MCF 10A (cell line): Measurements from ENCODE around the gene ABRACL. TPM values are rescaled to one million over a fixed set of nuclear protein-coding genes. Genes with fewer than 3 reads are reported as not detected.
A peak's percentile ranks its signal among the peaks of the same experiment; 100 is the strongest.
"Not testable (repeated sequence)": the region's sequence is repeated elsewhere in the genome, so short reads cannot be mapped to it uniquely, and the experiment has no call there.

ENCODE experiments used
- BruUV-seq: library from RNA; stranded (reverse); fragments of 400-500 nt; replicated peaks from 2 replicates; lab custom pipeline; 2021; lab: Mats Ljungman, UMichigan
- CTCF ChIA-PET: fragments of 300-600 bp; sonication (Branson Sonifier 250); formaldehyde crosslinking; extraction: SDS; loops from one replicate; lab custom pipeline; 2021; ENCODE audit warnings: antibody characterized with exemption, inconsistent platforms; lab: Yijun Ruan, JAX
- POLR2A ChIA-PET: fragments of 300-600, 350-650 bp; sonication (Branson Sonifier 250); formaldehyde crosslinking; extraction: SDS; loops from one replicate; lab custom pipeline; 2020; ENCODE audit warnings: antibody characterized with exemption, inconsistent platforms; lab: Yijun Ruan, JAX
- DNase-seq: peaks from one replicate; pipeline ENCODE4 v3.0.0-alpha.2; 2018; ENCODE audit not compliant: unreplicated experiment
- H3K27ac Mint-ChIP-seq: one replicate; pipeline ENCODE4 v1.8.0; 2022; ENCODE audit warnings: mild to moderate bottlenecking, low read depth, mixed read lengths; ENCODE audit not compliant: unreplicated experiment
- H3K27me3 Mint-ChIP-seq: one replicate; pipeline ENCODE4 v1.8.0; 2022; ENCODE audit warnings: mixed read lengths; ENCODE audit not compliant: insufficient read depth, unreplicated experiment
- H3K36me3 Mint-ChIP-seq: one replicate; pipeline ENCODE4 v1.8.0; 2022; ENCODE audit warnings: mild to moderate bottlenecking, moderate library complexity, mixed read lengths; ENCODE audit not compliant: insufficient read depth, unreplicated experiment
- H3K4me1 Mint-ChIP-seq: one replicate; pipeline ENCODE4 v1.8.0; 2022; ENCODE audit warnings: mixed read lengths; ENCODE audit not compliant: insufficient read depth, unreplicated experiment
- H3K4me3 Mint-ChIP-seq: one replicate; pipeline ENCODE4 v1.8.0; 2022; ENCODE audit warnings: mild to moderate bottlenecking, moderate library complexity, mixed read lengths; ENCODE audit not compliant: unreplicated experiment
- H3K9me3 Mint-ChIP-seq: one replicate; pipeline ENCODE4 v1.8.0; 2022; ENCODE audit warnings: mixed read lengths; ENCODE audit not compliant: unreplicated experiment
- intact Hi-C: fragments of 100-400 bp; cut with micrococcal nuclease; formaldehyde crosslinking; loops from 2 replicates; pipeline ENCODE4 v1.14.1; 2022
- total RNA-seq: library from RNA; stranded (reverse); gene quantifications from 2 replicates; pipeline ENCODE4 v1.2.3, GENCODE V29; 2022
- TF ChIP-seq, protein P1 (sequence below): fragments of 200-600 bp; IDR thresholded peaks from one replicate; pipeline ENCODE4 v1.8.0; 2022; ENCODE audit warnings: antibody characterized with exemption, mild to moderate bottlenecking; ENCODE audit not compliant: unreplicated experiment

ABRACL gene
- total RNA-seq, 1 experiment from 2014 or later, result 24.0 TPM

DNA sequence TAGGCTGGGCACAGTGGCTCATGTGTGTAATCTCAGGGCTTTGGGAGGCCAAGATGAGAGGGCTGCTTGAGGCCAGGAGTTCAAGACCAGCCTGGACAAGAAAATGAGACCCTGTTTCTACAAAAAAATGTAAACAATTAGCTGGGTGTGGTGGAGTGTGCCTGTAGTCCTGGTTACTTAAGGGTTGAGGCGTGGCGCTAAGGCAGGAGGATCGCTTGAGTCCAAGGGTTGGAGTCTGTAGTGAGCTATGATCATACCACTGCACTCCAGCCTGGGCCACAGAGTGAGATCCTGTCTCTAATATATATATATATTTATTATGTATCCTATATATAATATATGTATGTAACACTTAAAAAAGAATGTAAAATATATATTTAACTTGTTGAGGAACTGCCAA lies 7.9 kb upstream of the ABRACL start:
- intact Hi-C loops, result no loop called here
- POLR2A ChIA-PET, result no interaction called here
- no peak overlapping the region for H3K27ac Mint-ChIP-seq
- H3K4me3 Mint-ChIP-seq, result no peak overlapping the region
- no peaks in the 10 kb centered on the region for H3K9me3 Mint-ChIP-seq
- H3K36me3 Mint-ChIP-seq, result no peaks in the 10 kb centered on the region
- CTCF ChIA-PET, result interaction anchor here (0.6 kb wide), 1 partner anchor 335 kb away, joined by 3 read pairs; no protein-coding TSS in a partner anchor
- no peak for DNase-seq
- BruUV-seq, result no TSS peak
- no peaks in the 10 kb centered on the region for H3K4me1 Mint-ChIP-seq
- TF ChIP-seq, protein P1, sequence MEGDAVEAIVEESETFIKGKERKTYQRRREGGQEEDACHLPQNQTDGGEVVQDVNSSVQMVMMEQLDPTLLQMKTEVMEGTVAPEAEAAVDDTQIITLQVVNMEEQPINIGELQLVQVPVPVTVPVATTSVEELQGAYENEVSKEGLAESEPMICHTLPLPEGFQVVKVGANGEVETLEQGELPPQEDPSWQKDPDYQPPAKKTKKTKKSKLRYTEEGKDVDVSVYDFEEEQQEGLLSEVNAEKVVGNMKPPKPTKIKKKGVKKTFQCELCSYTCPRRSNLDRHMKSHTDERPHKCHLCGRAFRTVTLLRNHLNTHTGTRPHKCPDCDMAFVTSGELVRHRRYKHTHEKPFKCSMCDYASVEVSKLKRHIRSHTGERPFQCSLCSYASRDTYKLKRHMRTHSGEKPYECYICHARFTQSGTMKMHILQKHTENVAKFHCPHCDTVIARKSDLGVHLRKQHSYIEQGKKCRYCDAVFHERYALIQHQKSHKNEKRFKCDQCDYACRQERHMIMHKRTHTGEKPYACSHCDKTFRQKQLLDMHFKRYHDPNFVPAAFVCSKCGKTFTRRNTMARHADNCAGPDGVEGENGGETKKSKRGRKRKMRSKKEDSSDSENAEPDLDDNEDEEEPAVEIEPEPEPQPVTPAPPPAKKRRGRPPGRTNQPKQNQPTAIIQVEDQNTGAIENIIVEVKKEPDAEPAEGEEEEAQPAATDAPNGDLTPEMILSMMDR, result no peak
- H3K27me3 Mint-ChIP-seq, result no peaks in the 10 kb centered on the region

GRCh38 chr6:139025416-139025815 lies 3.1 kb upstream of the ABRACL start:
- H3K36me3 Mint-ChIP-seq, CTCF ChIA-PET, BruUV-seq, H3K4me1 Mint-ChIP-seq, H3K9me3 Mint-ChIP-seq, H3K4me3 Mint-ChIP-seq, POLR2A ChIA-PET, DNase-seq, H3K27me3 Mint-ChIP-seq, H3K27ac Mint-ChIP-seq: not testable (repeated sequence)
- intact Hi-C loops, result loop anchor here (5.0 kb wide), 1 partner anchor 38 kb away; the partner anchor contains the start of gene REPS1

GRCh38 chr6:139027620-139028182 lies 844 bp upstream of the ABRACL start:
- no peaks in the 10 kb centered on the region for H3K36me3 Mint-ChIP-seq
- no TSS peak for BruUV-seq
- CTCF ChIA-PET, result interaction anchor here (0.6 to 1.0 kb wide), 5 partner anchors 27 to 223 kb away, joined by 3 read pairs; no protein-coding TSS in a partner anchor
- POLR2A ChIA-PET, result interaction anchor here (0.6 to 2.2 kb wide), 9 partner anchors 13 to 1037 kb away, joined by 3 to 8 read pairs (median 3); no protein-coding TSS in a partner anchor
- peak; percentile 53 for DNase-seq
- no peaks in the 10 kb centered on the region for H3K9me3 Mint-ChIP-seq
- no peak overlapping the region for H3K4me3 Mint-ChIP-seq
- peaks cover 13% of the 10 kb centered on the region for H3K4me1 Mint-ChIP-seq
- H3K27me3 Mint-ChIP-seq, result no peaks in the 10 kb centered on the region
- intact Hi-C loops, result loop anchor here (1.0 to 5.0 kb wide), 2 partner anchors 40 to 108 kb away; partner anchors contain the start of genes HECA and REPS1
- TF ChIP-seq, protein P1, result no peak
- H3K27ac Mint-ChIP-seq, result peak overlapping the region; percentile 52

GRCh38 chr6:139028215-139028657 lies 309 bp upstream of the ABRACL start:
- DNase-seq, result peak; percentile 87
- POLR2A ChIA-PET, result interaction anchor here (0.6 to 2.2 kb wide), 4 partner anchors 13 to 664 kb away, joined by 3 to 8 read pairs (median 3); no protein-coding TSS in a partner anchor
- Mint-ChIP-seq H3K4me3 (no peak overlapping the region), H3K9me3 (no peaks in the 10 kb centered on the region), H3K36me3 (peaks cover 4% of the 10 kb centered on the region), H3K4me1 (peaks cover 19% of the 10 kb centered on the region), H3K27me3 (no peaks in the 10 kb centered on the region), H3K27ac (peak overlapping the region; percentile 52)
- TF ChIP-seq, protein P1, result no peak
- CTCF ChIA-PET, result interaction anchor here (0.6 to 0.8 kb wide), 2 partner anchors 39 to 223 kb away, joined by 3 read pairs; no protein-coding TSS in a partner anchor
- no TSS peak for BruUV-seq
- intact Hi-C loops, result loop anchor here (1.0 to 5.0 kb wide), 2 partner anchors 41 to 107 kb away; partner anchors contain the start of genes HECA and REPS1
